Progenitor cell of endocrine pancreas (in vitro differentiated cells): Measurements from ENCODE around the gene OSTC. TPM values are rescaled to one million over a fixed set of nuclear protein-coding genes. Genes with fewer than 3 reads are reported as not detected.

Experiments used
- DNase-seq: peaks from one replicate; pipeline ENCODE4 v3.0.0; 2021; ENCODE audit warnings: low spot score; ENCODE audit not compliant: unreplicated experiment
- H3K27ac Mint-ChIP-seq: 2 replicates; pipeline ENCODE4 v1.8.0; 2021; ENCODE audit warnings: mild to moderate bottlenecking, moderate library complexity, mixed read lengths
- H3K27me3 Mint-ChIP-seq: 2 replicates; pipeline ENCODE4 v1.8.0; 2021; ENCODE audit warnings: mixed read lengths
- H3K36me3 Mint-ChIP-seq: 2 replicates; pipeline ENCODE4 v1.8.0; 2022; ENCODE audit warnings: mixed read lengths; ENCODE audit not compliant: insufficient read depth
- H3K4me1 Mint-ChIP-seq: 2 replicates; pipeline ENCODE4 v1.8.0; 2021; ENCODE audit warnings: low read depth, mixed read lengths
- H3K4me3 Mint-ChIP-seq: 2 replicates; pipeline ENCODE4 v1.8.0; 2021; ENCODE audit warnings: low read depth, mild to moderate bottlenecking, moderate library complexity, mixed read lengths
- H3K9me3 Mint-ChIP-seq: 2 replicates; pipeline ENCODE4 v1.8.0; 2021; ENCODE audit warnings: low read depth, mixed read lengths
- CTCF ChIP-seq: fragments of 200-600 bp; sonication (generic); IDR thresholded peaks from one replicate; pipeline ENCODE4 v1.5.0; 2021; ENCODE audit warnings: antibody characterized with exemption, mild to moderate bottlenecking; ENCODE audit not compliant: unreplicated experiment
- total RNA-seq: library from RNA; stranded (reverse); gene quantifications from 2 replicates; pipeline ENCODE4 v1.2.1, GENCODE V29; 2021

OSTC gene
- total RNA-seq, 1 donor from 2014 or later: 155 TPM

GRCh38 chr4:108611365-108611764 is 39.0 kb upstream of the OSTC start:
- H3K27ac Mint-ChIP-seq: no peak overlapping the region
- no peak for DNase-seq

GRCh38 chr4:108612365-108612764 is 38.0 kb upstream of the OSTC start:
- no peak for DNase-seq
- no peaks in the 10 kb centered on the region for H3K4me1 Mint-ChIP-seq
- H3K27me3 Mint-ChIP-seq: no peaks in the 10 kb centered on the region
- no peak for TF ChIP-seq CTCF
- H3K27ac Mint-ChIP-seq: no peak overlapping the region
- no peak overlapping the region for H3K4me3 Mint-ChIP-seq
- peaks cover 3% of the 10 kb centered on the region for H3K36me3 Mint-ChIP-seq
- peaks cover 7% of the 10 kb centered on the region for H3K9me3 Mint-ChIP-seq

More at GRCh38 chr4:108611365-108611764, 39.0 kb upstream of the OSTC start:
- TF ChIP-seq CTCF: no peak
- Mint-ChIP-seq H3K4me3 (no peak overlapping the region), H3K4me1 (no peaks in the 10 kb centered on the region), H3K9me3 (peaks cover 7% of the 10 kb centered on the region), H3K36me3 (peaks cover 3% of the 10 kb centered on the region), H3K27me3 (no peaks in the 10 kb centered on the region)

- peak overlapping the region; percentile 62 for H3K27ac Mint-ChIP-seq
- H3K36me3 Mint-ChIP-seq: peaks cover 22% of the 10 kb centered on the region
- H3K27me3 Mint-ChIP-seq: no peaks in the 10 kb centered on the region
- peak overlapping the region; percentile 96 for H3K4me3 Mint-ChIP-seq
- no peak for TF ChIP-seq CTCF
- peaks cover 22% of the 10 kb centered on the region for H3K4me1 Mint-ChIP-seq
- peaks cover 5% of the 10 kb centered on the region for H3K9me3 Mint-ChIP-seq
- no peak for DNase-seq
Measured at GRCh38 chr4:108619372-108620100, 30.9 kb upstream of the OSTC start.

GRCh38 chr4:108620101-108620932 is 30.1 kb upstream of the OSTC start, which contains the start of gene RPL34:
RPL34 (plus strand) TSS chr4:108620576; CDS start chr4:108621960, 1,384 bp downstream.
- H3K4me1 Mint-ChIP-seq: peaks cover 22% of the 10 kb centered on the region
- no peak for TF ChIP-seq CTCF
- H3K4me3 Mint-ChIP-seq: peak within 1 kb of the TSS; percentile 96
- peak within 1 kb of the TSS; percentile 98 for H3K27ac Mint-ChIP-seq
- DNase-seq: peak; percentile 78
- no peaks in the 10 kb centered on the region for H3K27me3 Mint-ChIP-seq
- H3K9me3 Mint-ChIP-seq: peaks cover 3% of the 10 kb centered on the region
- peaks cover 28% of the 10 kb centered on the region for H3K36me3 Mint-ChIP-seq
